Suppressor macrophage treated with lipopolysaccharide for 4 hours (primary cell): ENCODE data around the gene PALD1.
A peak's percentile ranks its signal among the peaks of the same experiment; 100 is the strongest.
"Not testable (repeated sequence)": the region's sequence is repeated elsewhere in the genome, so short reads cannot be mapped to it uniquely, and the experiment has no call there.

ENCODE experiments used
- DNase-seq: peaks from one replicate; pipeline ENCODE4 v3.0.0-alpha.2; 2020

Gene PALD1

GRCh38 chr10:70575874-70576802 is 97.6 kb downstream of the PALD1 start:
- DNase-seq, result peak; percentile 89

- DNase-seq, result peak; percentile 46
These were observed 98.4 kb downstream of the PALD1 start for GRCh38 chr10:70576803-70577517.

GRCh38 chr10:70578371-70578947 is 99.9 kb downstream of the PALD1 start:
- DNase-seq, result peak; percentile 48

- DNase-seq, result peak; percentile 33
These were observed 100.9 kb downstream of the PALD1 start for GRCh38 chr10:70579234-70580002.

- not testable (repeated sequence) for DNase-seq
These were observed 102.6 kb downstream of the PALD1 start for GRCh38 chr10:70581176-70581575.

GRCh38 chr10:70582793-70583668 is 104.5 kb downstream of the PALD1 start:
- DNase-seq, result no peak

GRCh38 chr10:70583669-70584037 is 105.1 kb downstream of the PALD1 start:
- no peak for DNase-seq

- DNase-seq, result no peak
These were observed 105.8 kb downstream of the PALD1 start for GRCh38 chr10:70584366-70584765.

GRCh38 chr10:70584909-70585544 is 106.5 kb downstream of the PALD1 start:
- DNase-seq, result peak; percentile 22

- no peak for DNase-seq
These were observed 107.1 kb downstream of the PALD1 start for GRCh38 chr10:70585578-70586169.

GRCh38 chr10:70586348-70586930 is 107.9 kb downstream of the PALD1 start:
- no peak for DNase-seq

GRCh38 chr10:70587045-70587658 is 108.6 kb downstream of the PALD1 start:
- DNase-seq, result no peak

- peak; percentile 47 for DNase-seq
These were observed 109.7 kb downstream of the PALD1 start for GRCh38 chr10:70588255-70588654.

- no peak for DNase-seq
These were observed 110.4 kb downstream of the PALD1 start for GRCh38 chr10:70588859-70589570.

GRCh38 chr10:70589762-70590654 is 111.4 kb downstream of the PALD1 start:
- peak; percentile 19 for DNase-seq

- DNase-seq, result no peak
These were observed 112.3 kb downstream of the PALD1 start for GRCh38 chr10:70590655-70591416.

GRCh38 chr10:70592186-70592735 is 113.7 kb downstream of the PALD1 start:
- no peak for DNase-seq
